ENCODE results near the gene TGFB2. TPM values are rescaled to one million over a fixed set of nuclear protein-coding genes. Genes with fewer than 3 reads are reported as not detected.
"Not testable (repeated sequence)": the region's sequence is repeated elsewhere in the genome, so short reads cannot be mapped to it uniquely, and the experiment has no call there.

Gene TGFB2
- total RNA-seq, 1 donor from 2014 or later: not detected

DNA sequence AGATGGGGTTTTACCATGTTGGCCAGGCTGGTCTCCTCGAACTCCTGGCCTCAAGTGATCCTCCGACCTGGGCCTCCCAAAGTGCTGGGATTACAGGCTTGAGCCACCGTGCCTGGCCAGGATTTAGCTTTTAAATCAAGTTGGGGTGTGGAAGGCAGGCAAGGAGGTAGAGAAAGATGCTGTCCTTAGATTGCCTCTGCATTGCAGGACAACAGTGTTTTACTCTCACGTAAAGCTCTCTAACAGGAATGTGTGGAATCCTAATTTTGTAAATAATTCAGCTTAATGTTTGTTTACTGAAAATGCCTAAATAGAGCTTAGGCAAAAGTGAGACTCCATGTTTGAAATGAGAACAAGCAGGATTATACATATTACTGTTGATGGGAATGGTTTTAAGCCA, 29.5 kb upstream of the TGFB2 start:
- H3K36me3 Mint-ChIP-seq (ENCODE audit: low read depth): peaks cover 16% of the 10 kb centered on the region
- no peak for DNase-seq
- no peaks in the 10 kb centered on the region for H3K27me3 Mint-ChIP-seq
- H3K9me3 Mint-ChIP-seq: no peaks in the 10 kb centered on the region
- H3K4me1 Mint-ChIP-seq: no peaks in the 10 kb centered on the region
- H3K4me3 Mint-ChIP-seq: no peak overlapping the region
- intact Hi-C loops (cut with micrococcal nuclease): no loop called here
- no peak overlapping the region for H3K27ac Mint-ChIP-seq

DNA sequence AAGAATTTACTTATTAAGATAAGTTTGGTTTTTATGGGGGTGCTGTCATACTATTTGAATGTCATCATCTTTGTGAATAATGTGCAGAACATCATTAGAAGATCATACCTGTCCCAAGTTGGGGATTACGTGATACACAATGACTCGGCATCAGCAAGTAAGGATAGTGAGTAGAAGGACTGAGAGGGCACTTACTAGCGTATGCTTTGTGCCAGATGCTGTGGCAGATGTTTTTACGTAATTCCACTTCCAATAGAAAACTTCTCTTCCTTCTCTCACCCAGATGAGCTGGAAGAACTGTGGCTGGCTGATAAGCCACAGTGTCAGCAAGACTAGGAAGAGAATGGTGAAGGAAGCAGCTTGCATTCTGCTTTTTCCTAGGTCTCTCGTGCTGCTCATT, 28.1 kb upstream of the TGFB2 start:
- intact Hi-C loops (cut with micrococcal nuclease): no loop called here
- Mint-ChIP-seq H3K36me3 (ENCODE audit: low read depth) (peaks cover 9% of the 10 kb centered on the region), H3K27me3 (no peaks in the 10 kb centered on the region), H3K27ac (no peak overlapping the region), H3K4me1 (no peaks in the 10 kb centered on the region), H3K9me3 (no peaks in the 10 kb centered on the region), H3K4me3 (no peak overlapping the region)
- no peak for DNase-seq

DNA sequence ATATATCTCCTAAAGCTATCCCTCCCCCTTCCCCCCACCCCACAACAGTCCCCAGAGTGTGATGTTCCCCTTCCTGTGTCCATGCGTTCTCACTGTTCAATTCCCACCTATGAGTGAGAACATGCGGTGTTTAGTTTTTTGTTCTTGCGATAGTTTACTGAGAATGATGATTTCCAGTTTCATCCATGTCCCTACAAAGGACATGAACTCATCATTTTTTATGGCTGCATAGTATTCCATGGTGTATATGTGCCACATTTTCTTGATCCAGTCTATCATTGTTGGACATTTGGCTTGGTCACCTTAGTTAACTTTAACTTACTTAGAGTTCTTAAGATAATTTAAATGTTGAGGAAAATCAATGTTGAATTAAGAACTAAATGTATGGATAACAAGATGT, 25.0 kb upstream of the TGFB2 start:
- H3K4me3 Mint-ChIP-seq; DNase-seq; intact Hi-C loops (cut with micrococcal nuclease); H3K4me1 Mint-ChIP-seq; H3K9me3 Mint-ChIP-seq; H3K27me3 Mint-ChIP-seq; H3K27ac Mint-ChIP-seq: not testable (repeated sequence)
- peaks cover 14% of the 10 kb centered on the region for H3K36me3 Mint-ChIP-seq (ENCODE audit: low read depth)

DNA sequence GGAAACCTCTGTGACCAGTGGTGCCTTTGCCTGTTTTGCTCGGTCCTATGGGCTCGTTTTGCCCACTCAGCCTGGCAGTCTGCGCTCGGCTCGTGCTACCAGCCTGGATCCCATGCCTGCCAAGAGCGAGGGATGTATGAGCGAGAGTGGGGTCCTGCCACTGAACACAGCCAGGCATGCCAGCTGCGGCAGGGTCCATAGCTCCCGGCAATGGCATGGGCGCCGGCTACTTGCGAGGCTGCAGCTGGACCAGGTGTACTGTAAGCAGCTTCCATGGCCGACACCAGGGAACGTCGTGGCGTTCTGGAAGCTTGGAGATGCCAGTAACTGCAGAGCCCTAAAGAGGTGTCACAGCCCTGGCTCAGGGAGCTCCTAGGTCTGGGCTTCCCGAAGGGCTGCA, 22.4 kb upstream of the TGFB2 start:
- Mint-ChIP-seq H3K4me1 (no peaks in the 10 kb centered on the region), H3K27ac (no peak overlapping the region), H3K36me3 (ENCODE audit: low read depth) (peaks cover 16% of the 10 kb centered on the region), H3K27me3 (no peaks in the 10 kb centered on the region), H3K9me3 (no peaks in the 10 kb centered on the region), H3K4me3 (no peak overlapping the region)
- intact Hi-C loops (cut with micrococcal nuclease): no loop called here
- DNase-seq: no peak

DNA sequence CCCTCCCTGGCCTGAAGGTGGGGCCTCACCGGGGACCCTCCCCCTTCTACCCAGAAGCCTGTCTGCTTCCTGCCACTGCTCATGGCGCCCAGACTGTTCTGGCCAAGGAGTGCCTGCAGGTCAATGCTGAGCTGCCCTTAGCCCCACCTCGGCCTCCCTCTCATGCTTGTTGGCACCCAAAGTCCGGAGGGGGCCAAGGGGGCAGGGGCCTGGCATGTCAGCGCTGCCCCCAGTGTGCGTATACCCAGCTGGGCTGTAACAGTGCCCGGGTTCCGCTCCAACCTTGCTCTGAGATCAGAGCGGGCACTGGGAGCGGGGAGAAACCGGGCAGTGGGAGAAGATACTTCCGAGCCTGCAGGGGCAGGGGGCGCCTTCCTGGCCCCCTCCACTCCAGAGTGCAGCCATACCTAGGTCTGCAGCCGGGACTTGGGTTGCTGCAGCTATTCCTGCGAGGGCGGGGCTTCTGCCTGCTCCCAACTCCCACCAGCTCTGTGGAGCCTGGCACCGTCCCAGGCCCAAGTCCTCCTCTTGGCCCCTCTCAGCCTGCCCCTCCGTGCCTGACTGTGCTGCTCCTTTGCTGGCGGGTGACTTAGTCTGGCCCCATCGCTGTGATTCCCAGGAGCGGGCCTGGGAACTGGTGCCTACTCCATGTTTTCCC, 21.4 kb upstream of the TGFB2 start:
- Mint-ChIP-seq H3K4me3 (no peak overlapping the region), H3K27me3 (no peaks in the 10 kb centered on the region), H3K4me1 (no peaks in the 10 kb centered on the region), H3K36me3 (ENCODE audit: low read depth) (peaks cover 16% of the 10 kb centered on the region), H3K27ac (no peak overlapping the region), H3K9me3 (no peaks in the 10 kb centered on the region)
- no peak for DNase-seq
- intact Hi-C loops (cut with micrococcal nuclease): no loop called here

DNA sequence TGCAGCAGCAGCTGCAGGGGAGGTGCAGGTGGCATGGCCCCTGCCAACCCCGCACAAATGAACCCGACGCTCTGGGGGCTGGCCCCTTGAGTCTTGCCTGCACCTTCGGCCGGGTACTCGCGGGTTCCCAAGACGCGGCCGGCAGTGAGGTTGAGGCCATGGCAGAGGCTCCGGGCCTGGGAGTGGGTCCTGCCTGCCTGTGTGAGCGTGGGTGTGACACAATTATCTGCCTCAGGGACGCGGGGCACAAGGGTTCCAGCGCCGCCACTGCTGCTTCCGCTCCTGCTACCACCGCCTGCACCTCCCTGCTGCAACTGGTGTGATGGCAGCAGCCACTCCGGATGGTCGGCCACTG, 20.9 kb upstream of the TGFB2 start:
- Mint-ChIP-seq H3K27ac (no peak overlapping the region), H3K4me1 (no peaks in the 10 kb centered on the region), H3K4me3 (no peak overlapping the region), H3K27me3 (no peaks in the 10 kb centered on the region), H3K9me3 (no peaks in the 10 kb centered on the region), H3K36me3 (ENCODE audit: low read depth) (peaks cover 16% of the 10 kb centered on the region)
- no peak for DNase-seq
- intact Hi-C loops (cut with micrococcal nuclease): no loop called here

DNA sequence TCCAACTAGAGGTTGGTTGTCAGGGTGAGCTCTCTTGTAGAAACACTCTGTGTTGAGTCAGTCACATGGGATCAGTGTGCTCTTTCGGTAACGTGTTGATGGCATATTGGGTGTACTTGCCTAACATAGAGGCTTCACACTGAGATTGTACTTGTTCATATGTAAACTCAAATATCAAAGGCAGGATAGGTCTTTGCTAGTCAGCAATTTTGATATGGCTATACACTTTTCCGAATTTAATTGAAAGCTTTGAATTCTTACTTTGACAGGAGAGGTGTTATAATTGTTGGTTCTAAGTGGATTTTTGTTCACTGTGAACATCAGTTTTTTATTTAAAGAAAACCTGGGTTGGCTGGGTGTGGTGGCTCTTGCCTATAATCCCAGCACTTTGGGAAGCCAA, 16.4 kb upstream of the TGFB2 start:
- DNase-seq: no peak
- intact Hi-C loops (cut with micrococcal nuclease): no loop called here
- Mint-ChIP-seq H3K9me3 (no peaks in the 10 kb centered on the region), H3K36me3 (ENCODE audit: low read depth) (peaks cover 13% of the 10 kb centered on the region), H3K4me1 (no peaks in the 10 kb centered on the region), H3K27ac (no peak overlapping the region), H3K4me3 (no peak overlapping the region), H3K27me3 (no peaks in the 10 kb centered on the region)

DNA sequence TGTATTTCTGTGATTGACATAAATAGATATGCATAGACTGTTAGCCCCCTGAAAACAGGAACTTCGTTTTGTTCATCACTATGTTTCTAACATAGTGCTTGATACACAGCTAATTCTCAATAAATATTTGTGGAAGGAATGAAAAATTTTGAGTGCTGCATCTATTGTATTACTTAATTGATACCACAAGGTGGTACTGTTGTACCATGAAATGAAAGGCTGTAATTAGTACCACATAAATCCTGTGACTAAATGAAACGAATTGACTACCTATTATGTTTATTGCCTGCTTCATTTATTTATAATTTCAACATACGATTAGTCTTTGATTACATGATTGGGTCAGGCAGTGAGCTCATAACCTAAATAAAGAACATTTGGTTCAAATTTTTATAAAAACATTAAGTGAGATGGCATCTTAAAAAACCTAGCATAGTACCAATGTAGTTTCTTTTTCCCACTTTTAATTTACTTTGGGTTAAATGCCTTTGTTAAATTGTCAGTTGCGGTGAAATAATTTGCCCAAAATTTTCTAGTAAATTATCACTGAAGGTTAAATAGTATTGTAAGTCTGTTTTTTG, 15.0 kb upstream of the TGFB2 start:
- no peak for DNase-seq
- Mint-ChIP-seq H3K27me3 (no peaks in the 10 kb centered on the region), H3K27ac (no peak overlapping the region)

DNA sequence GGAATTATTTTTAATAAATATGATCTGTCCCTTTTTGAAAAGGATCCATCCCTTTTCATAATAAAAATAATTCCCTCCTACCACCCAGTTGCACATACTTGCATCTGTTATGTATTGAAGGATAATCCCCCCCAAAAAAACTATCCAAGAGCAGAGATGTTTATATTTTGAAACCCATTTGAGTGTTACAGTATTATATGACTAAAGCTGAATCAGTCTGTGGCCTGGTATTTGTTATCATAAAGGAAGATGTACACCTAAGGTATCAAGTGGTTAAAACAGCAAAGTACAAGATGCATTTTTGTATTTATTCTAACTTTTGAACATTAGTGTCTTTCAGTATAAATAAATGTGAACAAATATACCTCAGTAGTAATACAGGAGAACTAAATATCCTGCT, 12.7 kb upstream of the TGFB2 start:
- no peaks in the 10 kb centered on the region for H3K4me1 Mint-ChIP-seq
- no peaks in the 10 kb centered on the region for H3K9me3 Mint-ChIP-seq
- DNase-seq: no peak
- intact Hi-C loops (cut with micrococcal nuclease): no loop called here
- H3K27ac Mint-ChIP-seq: no peak overlapping the region
- H3K4me3 Mint-ChIP-seq: no peak overlapping the region
- H3K36me3 Mint-ChIP-seq (ENCODE audit: low read depth): peaks cover 6% of the 10 kb centered on the region
- H3K27me3 Mint-ChIP-seq: no peaks in the 10 kb centered on the region

More for the DNA sequence above, 15.0 kb upstream of the TGFB2 start:
- H3K4me1 Mint-ChIP-seq: no peaks in the 10 kb centered on the region
- H3K36me3 Mint-ChIP-seq (ENCODE audit: low read depth): peaks cover 8% of the 10 kb centered on the region
- no peak overlapping the region for H3K4me3 Mint-ChIP-seq
- H3K9me3 Mint-ChIP-seq: no peaks in the 10 kb centered on the region
- intact Hi-C loops (cut with micrococcal nuclease): loop anchor here (1.0 kb wide), 1 partner anchor 191 kb away; no protein-coding TSS in a partner anchor

DNA sequence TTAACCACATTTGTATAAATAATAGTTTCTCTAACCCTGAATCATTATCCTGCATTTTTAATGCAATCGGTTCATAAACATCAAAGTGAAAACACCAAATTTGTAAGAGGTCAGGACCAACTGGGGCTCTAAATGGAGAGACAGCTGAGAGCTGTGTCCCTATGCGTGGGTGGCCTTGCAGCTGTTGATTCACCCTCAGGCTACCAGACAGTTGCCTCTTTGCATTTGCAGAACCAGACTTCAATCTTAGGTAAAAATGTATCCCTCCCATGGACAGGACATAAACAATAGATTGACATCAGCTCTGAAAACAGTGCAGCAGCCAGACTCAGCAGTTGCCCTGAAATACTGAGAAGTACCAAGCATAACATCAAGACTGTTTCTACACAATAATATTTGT, 8.8 kb upstream of the TGFB2 start:
- H3K36me3 Mint-ChIP-seq (ENCODE audit: low read depth): peaks cover 6% of the 10 kb centered on the region
- intact Hi-C loops (cut with micrococcal nuclease): no loop called here
- no peaks in the 10 kb centered on the region for H3K9me3 Mint-ChIP-seq
- no peak for DNase-seq
- no peak overlapping the region for H3K27ac Mint-ChIP-seq
- H3K27me3 Mint-ChIP-seq: peaks cover 6% of the 10 kb centered on the region
- H3K4me1 Mint-ChIP-seq: no peaks in the 10 kb centered on the region
- no peak overlapping the region for H3K4me3 Mint-ChIP-seq

DNA sequence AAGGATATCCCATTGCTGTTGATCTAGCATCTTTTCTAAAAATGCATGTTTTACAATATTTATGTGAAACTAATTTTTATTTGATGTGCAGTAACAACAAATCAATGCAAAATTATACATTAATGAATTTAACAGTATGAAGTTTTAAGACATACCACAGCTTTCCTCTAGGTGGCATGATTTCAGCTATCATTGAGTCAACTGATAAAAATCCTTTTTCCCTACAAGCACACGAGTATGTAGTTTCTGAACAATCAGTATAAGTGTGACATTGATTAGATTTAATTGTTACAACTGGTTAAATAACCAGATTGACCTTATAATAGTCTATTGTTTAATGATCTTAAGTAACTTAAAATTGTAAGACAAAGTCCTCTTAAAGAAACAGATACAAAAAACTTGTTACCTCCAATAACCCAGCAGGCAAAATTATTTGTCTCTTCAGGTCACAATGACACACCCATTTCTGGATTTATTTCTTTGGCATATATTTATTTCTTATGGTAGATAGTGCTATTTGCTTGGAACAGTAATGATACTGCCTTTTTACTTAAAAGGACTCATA, 5.8 kb upstream of the TGFB2 start:
- Mint-ChIP-seq H3K9me3 (no peaks in the 10 kb centered on the region), H3K27me3 (peaks cover 12% of the 10 kb centered on the region), H3K4me3 (no peak overlapping the region), H3K36me3 (ENCODE audit: low read depth) (no peaks in the 10 kb centered on the region), H3K27ac (no peak overlapping the region), H3K4me1 (no peaks in the 10 kb centered on the region)
- no peak for DNase-seq
- intact Hi-C loops (cut with micrococcal nuclease): loop anchor here (1.0 kb wide), 1 partner anchor 182 kb away; no protein-coding TSS in a partner anchor

DNA sequence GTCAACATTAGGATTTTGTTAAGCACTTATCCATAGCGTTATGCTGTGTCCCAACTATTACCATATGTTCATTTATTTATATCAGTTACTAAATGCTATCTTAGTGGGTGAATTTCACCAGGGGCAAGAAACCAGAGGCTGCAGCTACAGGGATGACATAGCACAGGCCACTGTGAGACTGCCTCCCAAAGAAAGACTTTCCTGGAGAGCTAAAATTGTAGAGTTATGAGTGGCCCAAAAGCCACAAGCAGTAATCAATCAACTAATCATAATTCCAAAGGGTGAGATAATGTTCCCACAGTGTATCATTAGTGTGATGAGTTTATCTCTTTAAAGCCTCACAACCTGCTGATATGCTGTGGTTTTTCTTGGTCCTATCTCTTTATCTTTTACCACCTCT, 3.8 kb upstream of the TGFB2 start:
- H3K4me3 Mint-ChIP-seq: no peak overlapping the region
- DNase-seq: no peak
- H3K27me3 Mint-ChIP-seq: peaks cover 15% of the 10 kb centered on the region
- H3K27ac Mint-ChIP-seq: no peak overlapping the region
- intact Hi-C loops (cut with micrococcal nuclease): no loop called here
- no peaks in the 10 kb centered on the region for H3K36me3 Mint-ChIP-seq (ENCODE audit: low read depth)
- H3K4me1 Mint-ChIP-seq: peaks cover 3% of the 10 kb centered on the region
- H3K9me3 Mint-ChIP-seq: no peaks in the 10 kb centered on the region

DNA sequence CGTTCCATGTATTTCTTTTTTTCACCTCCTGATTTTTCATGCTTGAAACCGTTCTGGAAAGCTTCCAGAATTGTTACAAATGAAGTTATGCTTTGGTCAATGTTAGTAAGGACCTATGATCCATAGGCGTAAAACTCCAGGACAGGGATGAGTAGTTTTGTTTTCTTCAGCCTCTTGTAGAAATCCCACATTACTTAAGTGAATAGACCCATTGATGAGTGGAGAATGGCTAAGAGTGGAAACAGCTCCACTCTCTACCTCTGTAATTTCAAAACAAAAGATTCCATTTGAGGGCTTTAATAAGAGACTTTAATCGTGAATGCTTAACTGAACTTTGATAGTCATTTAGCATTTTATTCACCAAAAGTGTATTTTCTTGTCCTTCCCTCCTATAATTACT, 3.0 kb upstream of the TGFB2 start:
- intact Hi-C loops (cut with micrococcal nuclease): no loop called here
- no peak overlapping the region for H3K4me3 Mint-ChIP-seq
- no peaks in the 10 kb centered on the region for H3K9me3 Mint-ChIP-seq
- peaks cover 22% of the 10 kb centered on the region for H3K27me3 Mint-ChIP-seq
- H3K36me3 Mint-ChIP-seq (ENCODE audit: low read depth): no peaks in the 10 kb centered on the region
- peaks cover 10% of the 10 kb centered on the region for H3K4me1 Mint-ChIP-seq
- H3K27ac Mint-ChIP-seq: no peak overlapping the region
- no peak for DNase-seq

DNA sequence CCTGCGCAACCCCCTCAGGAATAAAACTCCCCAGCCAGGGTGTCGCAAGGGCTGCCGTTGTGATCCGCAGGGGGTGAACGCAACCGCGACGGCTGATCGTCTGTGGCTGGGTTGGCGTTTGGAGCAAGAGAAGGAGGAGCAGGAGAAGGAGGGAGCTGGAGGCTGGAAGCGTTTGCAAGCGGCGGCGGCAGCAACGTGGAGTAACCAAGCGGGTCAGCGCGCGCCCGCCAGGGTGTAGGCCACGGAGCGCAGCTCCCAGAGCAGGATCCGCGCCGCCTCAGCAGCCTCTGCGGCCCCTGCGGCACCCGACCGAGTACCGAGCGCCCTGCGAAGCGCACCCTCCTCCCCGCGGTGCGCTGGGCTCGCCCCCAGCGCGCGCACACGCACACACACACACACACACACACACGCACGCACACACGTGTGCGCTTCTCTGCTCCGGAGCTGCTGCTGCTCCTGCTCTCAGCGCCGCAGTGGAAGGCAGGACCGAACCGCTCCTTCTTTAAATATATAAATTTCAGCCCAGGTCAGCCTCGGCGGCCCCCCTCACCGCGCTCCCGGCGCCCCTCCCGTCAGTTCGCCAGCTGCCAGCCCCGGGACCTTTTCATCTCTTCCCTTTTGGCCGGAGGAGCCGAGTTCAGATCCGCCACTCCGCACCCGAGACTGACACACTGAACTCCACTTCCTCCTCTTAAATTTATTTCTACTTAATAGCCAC, 696 bp downstream of the TGFB2 start:
- peaks cover 14% of the 10 kb centered on the region for H3K4me1 Mint-ChIP-seq
- peak; percentile 66 for DNase-seq
- no peaks in the 10 kb centered on the region for H3K36me3 Mint-ChIP-seq (ENCODE audit: low read depth)
- H3K9me3 Mint-ChIP-seq: no peaks in the 10 kb centered on the region
- no peak overlapping the region for H3K27ac Mint-ChIP-seq
- H3K27me3 Mint-ChIP-seq: peaks cover 52% of the 10 kb centered on the region
- no peak overlapping the region for H3K4me3 Mint-ChIP-seq
- intact Hi-C loops (cut with micrococcal nuclease): loop anchor here (2.0 kb wide), 1 partner anchor 181 kb away; no protein-coding TSS in a partner anchor

Measured in activated CD4-positive, alpha-beta T cell treated with anti-CD3 and anti-CD28 coated beads, Interleukin-2, amount 10 ng/mL, durations not matched to agents 24 days and 14 days (primary cell).